Loucy (cell line): ENCODE results near the gene SLC1A5.

Experiments used
- H2AFZ ChIP-seq: fragments of 200-600 bp; sonication (generic); 2 replicates; pipeline ENCODE4 v1.6.0; 2016; ENCODE audit warnings: antibody characterized with exemption, mild to moderate bottlenecking, low read length, moderate library complexity
- H3F3A ChIP-seq: fragments of 200-600 bp; 2 replicates; pipeline ENCODE4 v1.6.0; 2016; ENCODE audit warnings: antibody characterized with exemption, low read depth, mild to moderate bottlenecking
- H3K27me3 ChIP-seq: fragments of 200-600 bp; sonication (generic); 2 replicates; pipeline ENCODE4 v1.6.1; 2014; ENCODE audit warnings: low read length, mild to moderate bottlenecking; ENCODE audit not compliant: insufficient read depth, poor library complexity, severe bottlenecking
- H3K36me3 ChIP-seq: fragments of 200-600 bp; sonication (generic); 2 replicates; pipeline ENCODE4 v1.6.1; 2016; ENCODE audit warnings: low read length; ENCODE audit not compliant: insufficient read depth
- H3K4me1 ChIP-seq: fragments of 200-600 bp; sonication (generic); 2 replicates; pipeline ENCODE4 v1.5.1; 2014; ENCODE audit warnings: low read length, mild to moderate bottlenecking; ENCODE audit not compliant: insufficient read depth, poor library complexity, severe bottlenecking
- H3K4me2 ChIP-seq: fragments of 200-600 bp; sonication (generic); 2 replicates; pipeline ENCODE4 v1.6.0; 2014; ENCODE audit warnings: antibody characterized with exemption, low read length, low read depth, mild to moderate bottlenecking; ENCODE audit not compliant: poor library complexity, severe bottlenecking
- H3K4me3 ChIP-seq: fragments of 200-600 bp; sonication (generic); 2 replicates; pipeline ENCODE4 v1.5.1; 2014; ENCODE audit warnings: low read length, mild to moderate bottlenecking, mixed read lengths; ENCODE audit not compliant: poor library complexity, severe bottlenecking
- H3K79me2 ChIP-seq: fragments of 200-600 bp; sonication (generic); 2 replicates; pipeline ENCODE4 v1.6.1; 2014; ENCODE audit warnings: low read length; ENCODE audit not compliant: insufficient read depth
- H3K9ac ChIP-seq: fragments of 200-600 bp; sonication (generic); 2 replicates; pipeline ENCODE4 v1.6.0; 2014; ENCODE audit warnings: mild to moderate bottlenecking, low read depth, low read length, moderate library complexity; ENCODE audit not compliant: poor library complexity, severe bottlenecking
- H3K9me2 ChIP-seq: fragments of 200-600 bp; sonication (generic); replicated peaks from 2 replicates; pipeline ENCODE4 v1.6.1; 2016; ENCODE audit warnings: low read depth, low read length, mixed read lengths
- H3K9me3 ChIP-seq: fragments of 200-600 bp; sonication (generic); 2 replicates; pipeline ENCODE4 v1.6.1; 2014; ENCODE audit warnings: mild to moderate bottlenecking, antibody characterized with exemption, low read length, low read depth; ENCODE audit not compliant: insufficient read depth
- H4K20me1 ChIP-seq: fragments of 200-600 bp; sonication (generic); 2 replicates; pipeline ENCODE4 v1.6.0; 2014; ENCODE audit warnings: antibody characterized with exemption, low read length, mild to moderate bottlenecking; ENCODE audit not compliant: insufficient read depth, poor library complexity, severe bottlenecking
- EZH2phosphoT487 ChIP-seq: fragments of 200-600 bp; IDR thresholded peaks from 2 replicates; pipeline ENCODE4 v1.6.1; 2018; ENCODE audit warnings: antibody characterized with exemption, mild to moderate bottlenecking, moderate library complexity, borderline replicate concordance
- TF ChIP-seq, protein P1 (sequence below): fragments of 200-600 bp; sonication (generic); conservative IDR thresholded peaks from 2 replicates; pipeline ENCODE4 v1.5.1; 2014; ENCODE audit warnings: mild to moderate bottlenecking, antibody characterized with exemption, low read length

The SLC1A5 gene

DNA sequence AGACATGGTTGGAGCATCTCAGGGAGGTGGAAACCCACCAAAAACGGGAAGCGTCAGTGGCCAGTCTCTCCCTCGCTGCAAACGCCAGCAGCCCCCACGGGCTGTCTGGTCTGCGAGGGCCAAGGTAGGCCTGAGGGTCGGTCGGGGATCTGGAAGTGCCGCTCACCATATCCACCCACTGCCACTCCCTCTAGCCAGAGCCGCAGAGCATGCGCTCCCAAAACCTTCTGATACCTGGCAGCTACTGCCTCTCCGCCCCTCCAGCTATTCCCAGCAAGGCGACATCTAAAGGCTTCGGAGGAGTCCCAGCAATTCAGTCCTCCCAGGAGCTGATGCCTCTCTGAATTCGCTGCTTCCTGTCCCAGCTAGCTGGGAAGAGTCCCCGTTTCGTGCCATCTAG, 46.9 kb downstream of the SLC1A5 start:
- Histone ChIP-seq H3K36me3 (peaks cover 39% of the 10 kb centered on the region; the same call in 1 of the 2 replicates), H3K4me2 (peak overlapping the region; percentile 73), H2AFZ (no peak overlapping the region), H3K4me1 (peaks cover 33% of the 10 kb centered on the region), H3K79me2 (peaks cover 94% of the 10 kb centered on the region), H3K9me3 (no peaks in the 10 kb centered on the region), H3K27me3 (peaks cover 8% of the 10 kb centered on the region), H3F3A (no peaks in the 10 kb centered on the region), H3K9me2 (no peaks in the 10 kb centered on the region), H4K20me1 (peaks cover 82% of the 10 kb centered on the region), H3K9ac (peak overlapping the region; percentile 39), H3K4me3 (peak overlapping the region; percentile 36)
- no peak for TF ChIP-seq EZH2phosphoT487
- TF ChIP-seq, protein P1, sequence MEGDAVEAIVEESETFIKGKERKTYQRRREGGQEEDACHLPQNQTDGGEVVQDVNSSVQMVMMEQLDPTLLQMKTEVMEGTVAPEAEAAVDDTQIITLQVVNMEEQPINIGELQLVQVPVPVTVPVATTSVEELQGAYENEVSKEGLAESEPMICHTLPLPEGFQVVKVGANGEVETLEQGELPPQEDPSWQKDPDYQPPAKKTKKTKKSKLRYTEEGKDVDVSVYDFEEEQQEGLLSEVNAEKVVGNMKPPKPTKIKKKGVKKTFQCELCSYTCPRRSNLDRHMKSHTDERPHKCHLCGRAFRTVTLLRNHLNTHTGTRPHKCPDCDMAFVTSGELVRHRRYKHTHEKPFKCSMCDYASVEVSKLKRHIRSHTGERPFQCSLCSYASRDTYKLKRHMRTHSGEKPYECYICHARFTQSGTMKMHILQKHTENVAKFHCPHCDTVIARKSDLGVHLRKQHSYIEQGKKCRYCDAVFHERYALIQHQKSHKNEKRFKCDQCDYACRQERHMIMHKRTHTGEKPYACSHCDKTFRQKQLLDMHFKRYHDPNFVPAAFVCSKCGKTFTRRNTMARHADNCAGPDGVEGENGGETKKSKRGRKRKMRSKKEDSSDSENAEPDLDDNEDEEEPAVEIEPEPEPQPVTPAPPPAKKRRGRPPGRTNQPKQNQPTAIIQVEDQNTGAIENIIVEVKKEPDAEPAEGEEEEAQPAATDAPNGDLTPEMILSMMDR, result no peak

DNA sequence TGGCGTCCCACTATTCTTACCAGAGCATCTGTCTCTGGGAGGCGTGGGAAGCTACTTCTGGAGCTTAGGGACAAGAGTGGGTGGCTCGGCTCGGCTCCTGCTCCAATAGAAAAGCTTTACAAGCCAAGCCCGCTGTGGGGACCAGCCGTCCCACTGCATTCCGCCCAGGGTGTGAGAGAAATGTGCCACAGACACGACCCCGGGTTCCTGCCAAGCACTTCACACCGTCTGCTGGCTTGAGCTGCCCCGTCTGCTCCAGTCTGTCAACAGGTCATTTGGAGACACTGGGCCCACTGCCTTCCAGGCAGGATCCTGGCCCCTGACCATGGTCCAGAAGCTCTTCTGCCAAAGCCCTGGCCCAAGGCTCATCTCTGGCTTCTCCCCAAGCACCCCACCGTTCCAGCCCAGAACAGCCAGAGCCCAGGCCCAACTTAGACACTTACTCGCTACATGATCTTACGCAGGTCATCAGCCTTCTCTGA, 49.1 kb downstream of the SLC1A5 start:
- H3K9me3 ChIP-seq, result no peaks in the 10 kb centered on the region
- H3K9ac ChIP-seq, result no peak overlapping the region
- TF ChIP-seq, protein P1, result no peak
- TF ChIP-seq EZH2phosphoT487, result no peak
- H4K20me1 ChIP-seq, result peaks cover 68% of the 10 kb centered on the region
- H3K79me2 ChIP-seq, result peaks cover 76% of the 10 kb centered on the region
- H3K4me2 ChIP-seq, result peak overlapping the region; percentile 20
- H3K36me3 ChIP-seq, result peaks cover 46% of the 10 kb centered on the region; the same call in 1 of the 2 replicates
- no peak overlapping the region for H2AFZ ChIP-seq
- H3K4me1 ChIP-seq, result peaks cover 28% of the 10 kb centered on the region
- H3F3A ChIP-seq, result no peaks in the 10 kb centered on the region
- H3K4me3 ChIP-seq, result no peak overlapping the region
- H3K27me3 ChIP-seq, result no peaks in the 10 kb centered on the region
- no peaks in the 10 kb centered on the region for H3K9me2 ChIP-seq

DNA sequence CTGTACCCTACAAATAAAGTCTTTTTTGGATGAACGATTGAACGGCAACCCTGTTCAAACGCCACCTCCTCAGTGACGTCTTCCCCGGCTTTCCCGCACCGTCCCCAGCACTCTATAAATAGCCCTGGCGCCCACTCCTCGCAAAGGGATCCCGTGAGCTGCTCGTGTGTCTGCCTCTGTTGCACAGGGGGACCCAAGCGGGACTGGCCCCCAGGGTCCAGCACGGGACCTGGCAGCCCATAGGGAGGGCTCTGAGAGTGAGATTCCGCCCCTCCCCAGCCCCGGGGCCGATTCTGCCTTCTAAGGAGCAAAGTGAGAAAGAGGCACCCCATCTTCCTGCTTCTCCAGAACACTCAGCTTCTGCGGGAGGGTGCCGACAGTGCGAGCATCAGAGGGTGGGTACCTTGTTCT, 50.6 kb downstream of the SLC1A5 start:
- H3K27me3 ChIP-seq, result no peaks in the 10 kb centered on the region
- H3K9ac ChIP-seq, result no peak overlapping the region
- peaks cover 72% of the 10 kb centered on the region for H3K79me2 ChIP-seq
- H2AFZ ChIP-seq, result no peak overlapping the region
- TF ChIP-seq EZH2phosphoT487, result no peak
- TF ChIP-seq, protein P1, result no peak
- no peaks in the 10 kb centered on the region for H3K9me3 ChIP-seq
- H3K4me3 ChIP-seq, result no peak overlapping the region
- H4K20me1 ChIP-seq, result peaks cover 55% of the 10 kb centered on the region
- H3F3A ChIP-seq, result no peaks in the 10 kb centered on the region
- H3K36me3 ChIP-seq, result peaks cover 62% of the 10 kb centered on the region; the same call in 1 of the 2 replicates
- peaks cover 18% of the 10 kb centered on the region for H3K4me1 ChIP-seq
- no peaks in the 10 kb centered on the region for H3K9me2 ChIP-seq
- H3K4me2 ChIP-seq, result no peak overlapping the region
